SU-DHL-6 (cell line): Measurements from ENCODE around the gene DUS2.

Experiments used
- H2AFZ ChIP-seq: fragments of 200-600 bp; sonication (generic); 2 replicates; pipeline ENCODE4 v1.6.1; 2014; ENCODE audit warnings: low read depth, mild to moderate bottlenecking, moderate library complexity, mixed read lengths, antibody characterized with exemption, low read length; ENCODE audit not compliant: severe bottlenecking
- H3F3A ChIP-seq: fragments of 200-600 bp; shearing (Covaris generic); 2 replicates; pipeline ENCODE4 v1.6.0; 2016; ENCODE audit warnings: antibody characterized with exemption, mild to moderate bottlenecking; ENCODE audit not compliant: insufficient read depth
- H3K27ac ChIP-seq: fragments of 200-600 bp; sonication (generic); 2 replicates; pipeline ENCODE4 v1.5.1; 2016; ENCODE audit warnings: low read depth, mild to moderate bottlenecking, low read length, moderate library complexity, mixed read lengths
- H3K27me3 ChIP-seq: fragments of 200-600 bp; sonication (generic), shearing (Covaris generic); 2 replicates; pipeline ENCODE4 v1.6.0; 2014; ENCODE audit warnings: mild to moderate bottlenecking, low read length
- H3K36me3 ChIP-seq: fragments of 200-600 bp; sonication (generic); 2 replicates; pipeline ENCODE4 v1.6.1; 2014; ENCODE audit warnings: mild to moderate bottlenecking, low read length, mixed read lengths
- H3K4me2 ChIP-seq: fragments of 300-600, 200-600 bp; shearing (Covaris generic), sonication (generic); 2 replicates; pipeline ENCODE4 v1.6.0; 2014; ENCODE audit warnings: low read length, low read depth, mild to moderate bottlenecking; ENCODE audit not compliant: poor library complexity, severe bottlenecking
- H3K4me3 ChIP-seq: fragments of 200-600 bp; sonication (generic); 2 replicates; pipeline ENCODE4 v1.5.1; 2014; ENCODE audit warnings: antibody characterized with exemption, low read length, mild to moderate bottlenecking, mixed read lengths; ENCODE audit not compliant: insufficient read depth, poor library complexity, severe bottlenecking
- H3K79me2 ChIP-seq: fragments of 200-600 bp; sonication (generic); 2 replicates; pipeline ENCODE4 v1.6.1; 2014; ENCODE audit warnings: mild to moderate bottlenecking, low read length, moderate library complexity; ENCODE audit not compliant: insufficient read depth
- H3K9ac ChIP-seq: fragments of 200-600 bp; sonication (generic); 2 replicates; pipeline ENCODE4 v1.7.0; 2014; ENCODE audit warnings: mild to moderate bottlenecking, low read length
- H3K9me2 ChIP-seq: fragments of 200-600 bp; sonication (generic); replicated peaks from 2 replicates; pipeline ENCODE4 v1.6.1; 2014; ENCODE audit warnings: low read length; ENCODE audit not compliant: insufficient read depth
- H3K9me3 ChIP-seq: fragments of 200-600 bp; sonication (generic); 2 replicates; pipeline ENCODE4 v1.6.1; 2014; ENCODE audit warnings: low read length, mixed read lengths; ENCODE audit not compliant: insufficient read depth
- H4K20me1 ChIP-seq: fragments of 200-600 bp; sonication (generic); 2 replicates; pipeline ENCODE4 v1.6.1; 2014; ENCODE audit warnings: low read depth, mild to moderate bottlenecking, antibody characterized with exemption, low read length, moderate library complexity, mixed read lengths
- EZH2phosphoT487 ChIP-seq: fragments of 200-600 bp; sonication (generic), shearing (Covaris generic); conservative IDR thresholded peaks from 2 replicates; pipeline ENCODE4 v1.6.1; 2018; ENCODE audit warnings: mild to moderate bottlenecking, antibody characterized with exemption, low read length, moderate library complexity, mixed read lengths
- TF ChIP-seq, protein P1 (sequence below): fragments of 200-600 bp; sonication (generic); IDR thresholded peaks from one replicate; pipeline ENCODE4 v1.5.1; 2017; ENCODE audit warnings: antibody characterized with exemption, mild to moderate bottlenecking, low read length, moderate library complexity; ENCODE audit not compliant: insufficient read depth, poor library complexity, severe bottlenecking

DUS2 gene

GRCh38 chr16:67988675-67989074, 34.4 kb upstream of the DUS2 start:
- no peak overlapping the region for H3K4me3 ChIP-seq
- no peaks in the 10 kb centered on the region for H3K27me3 ChIP-seq
- H3K36me3 ChIP-seq = no peaks in the 10 kb centered on the region
- no peak overlapping the region for H3K9ac ChIP-seq
- TF ChIP-seq EZH2phosphoT487 = no peak
- TF ChIP-seq, protein P1, sequence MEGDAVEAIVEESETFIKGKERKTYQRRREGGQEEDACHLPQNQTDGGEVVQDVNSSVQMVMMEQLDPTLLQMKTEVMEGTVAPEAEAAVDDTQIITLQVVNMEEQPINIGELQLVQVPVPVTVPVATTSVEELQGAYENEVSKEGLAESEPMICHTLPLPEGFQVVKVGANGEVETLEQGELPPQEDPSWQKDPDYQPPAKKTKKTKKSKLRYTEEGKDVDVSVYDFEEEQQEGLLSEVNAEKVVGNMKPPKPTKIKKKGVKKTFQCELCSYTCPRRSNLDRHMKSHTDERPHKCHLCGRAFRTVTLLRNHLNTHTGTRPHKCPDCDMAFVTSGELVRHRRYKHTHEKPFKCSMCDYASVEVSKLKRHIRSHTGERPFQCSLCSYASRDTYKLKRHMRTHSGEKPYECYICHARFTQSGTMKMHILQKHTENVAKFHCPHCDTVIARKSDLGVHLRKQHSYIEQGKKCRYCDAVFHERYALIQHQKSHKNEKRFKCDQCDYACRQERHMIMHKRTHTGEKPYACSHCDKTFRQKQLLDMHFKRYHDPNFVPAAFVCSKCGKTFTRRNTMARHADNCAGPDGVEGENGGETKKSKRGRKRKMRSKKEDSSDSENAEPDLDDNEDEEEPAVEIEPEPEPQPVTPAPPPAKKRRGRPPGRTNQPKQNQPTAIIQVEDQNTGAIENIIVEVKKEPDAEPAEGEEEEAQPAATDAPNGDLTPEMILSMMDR = no peak
- H3K4me2 ChIP-seq = no peak overlapping the region
- H3K27ac ChIP-seq = no peak overlapping the region
- no peaks in the 10 kb centered on the region for H4K20me1 ChIP-seq
- H3F3A ChIP-seq = no peaks in the 10 kb centered on the region
- no peaks in the 10 kb centered on the region for H3K9me2 ChIP-seq
- H2AFZ ChIP-seq = no peak overlapping the region
- H3K79me2 ChIP-seq = no peaks in the 10 kb centered on the region
- no peaks in the 10 kb centered on the region for H3K9me3 ChIP-seq

DNA sequence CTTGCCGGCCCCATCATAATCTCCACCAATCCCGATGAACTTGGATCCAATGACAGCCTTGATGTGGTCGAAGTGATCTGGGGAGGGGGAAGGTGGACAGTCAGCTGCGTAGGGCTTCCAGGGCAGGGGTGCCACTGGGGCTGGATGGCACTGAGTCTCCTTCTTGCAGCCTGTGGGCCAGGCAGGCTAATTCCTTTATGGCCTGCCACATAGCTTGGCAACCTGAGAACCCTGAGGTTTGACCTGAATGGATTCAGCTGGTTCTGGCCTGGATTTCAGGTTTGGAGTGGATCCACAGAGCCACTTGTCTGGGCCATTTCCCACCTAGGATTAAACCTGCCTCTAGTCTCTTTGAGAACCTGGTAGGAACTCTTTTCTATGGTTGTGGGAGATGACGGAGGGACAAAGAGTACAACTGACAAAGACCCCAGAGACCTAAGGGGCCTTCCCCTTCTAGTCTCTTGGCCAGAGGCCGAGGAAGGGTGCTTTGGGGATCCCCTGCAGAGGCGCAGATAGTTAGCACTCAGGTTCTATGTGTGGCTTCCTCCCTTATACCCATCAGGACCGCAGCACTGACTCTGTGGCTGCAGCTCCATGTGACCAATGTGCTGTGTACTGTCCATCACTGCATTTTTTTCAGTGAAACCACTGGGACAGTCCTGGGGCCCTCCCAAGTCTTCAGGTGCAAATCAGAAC, 33.6 kb upstream of the DUS2 start:
- Histone ChIP-seq H3K4me2 (no peak overlapping the region), H3K79me2 (no peaks in the 10 kb centered on the region), H3K9me2 (no peaks in the 10 kb centered on the region), H3K9ac (no peak overlapping the region), H3K27ac (no peak overlapping the region), H3K27me3 (no peaks in the 10 kb centered on the region), H2AFZ (no peak overlapping the region), H3K36me3 (no peaks in the 10 kb centered on the region), H3K4me3 (no peak overlapping the region), H3F3A (no peaks in the 10 kb centered on the region), H4K20me1 (no peaks in the 10 kb centered on the region), H3K9me3 (no peaks in the 10 kb centered on the region)
- no peak for TF ChIP-seq EZH2phosphoT487
- TF ChIP-seq, protein P1 = no peak

DNA sequence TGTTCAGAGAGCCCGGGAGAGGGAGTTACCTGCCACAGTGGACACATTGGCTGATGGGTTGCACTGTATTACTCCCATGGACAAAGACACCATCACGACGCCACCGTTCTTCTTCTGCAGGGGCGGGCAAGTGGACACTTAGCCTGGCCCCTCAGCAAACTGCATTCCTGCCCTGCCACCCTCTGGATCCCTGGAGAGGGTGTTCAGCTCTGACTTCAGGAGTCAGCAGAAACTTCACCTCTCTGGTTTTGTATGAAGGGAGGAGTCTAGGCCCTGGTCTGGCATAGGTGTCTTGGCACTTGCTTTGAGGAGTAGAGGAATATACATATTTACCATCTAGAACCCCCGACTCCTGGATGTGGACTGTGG, 33.1 kb upstream of the DUS2 start:
- Histone ChIP-seq H4K20me1 (no peaks in the 10 kb centered on the region), H3K27me3 (no peaks in the 10 kb centered on the region), H3K4me3 (no peak overlapping the region), H3F3A (no peaks in the 10 kb centered on the region), H3K9ac (no peak overlapping the region), H3K4me2 (no peak overlapping the region), H3K79me2 (no peaks in the 10 kb centered on the region), H2AFZ (no peak overlapping the region), H3K36me3 (no peaks in the 10 kb centered on the region), H3K9me2 (no peaks in the 10 kb centered on the region), H3K27ac (no peak overlapping the region), H3K9me3 (no peaks in the 10 kb centered on the region)
- TF ChIP-seq, protein P1 = no peak
- no peak for TF ChIP-seq EZH2phosphoT487
